GM12874 (cell line): ENCODE measurements around the gene PLET1.

ENCODE experiments used
- TF ChIP-seq, protein P1 (sequence below): IDR thresholded peaks from 2 replicates; pipeline ENCODE4 v1.5.1; 2011; ENCODE audit warnings: low read depth, mild to moderate bottlenecking, control low read depth, low read length, moderate library complexity; ENCODE audit not compliant: insufficient read depth

PLET1 gene

GRCh38 chr11:112273066-112273465, 12.4 kb upstream of the PLET1 start:
- TF ChIP-seq, protein P1, sequence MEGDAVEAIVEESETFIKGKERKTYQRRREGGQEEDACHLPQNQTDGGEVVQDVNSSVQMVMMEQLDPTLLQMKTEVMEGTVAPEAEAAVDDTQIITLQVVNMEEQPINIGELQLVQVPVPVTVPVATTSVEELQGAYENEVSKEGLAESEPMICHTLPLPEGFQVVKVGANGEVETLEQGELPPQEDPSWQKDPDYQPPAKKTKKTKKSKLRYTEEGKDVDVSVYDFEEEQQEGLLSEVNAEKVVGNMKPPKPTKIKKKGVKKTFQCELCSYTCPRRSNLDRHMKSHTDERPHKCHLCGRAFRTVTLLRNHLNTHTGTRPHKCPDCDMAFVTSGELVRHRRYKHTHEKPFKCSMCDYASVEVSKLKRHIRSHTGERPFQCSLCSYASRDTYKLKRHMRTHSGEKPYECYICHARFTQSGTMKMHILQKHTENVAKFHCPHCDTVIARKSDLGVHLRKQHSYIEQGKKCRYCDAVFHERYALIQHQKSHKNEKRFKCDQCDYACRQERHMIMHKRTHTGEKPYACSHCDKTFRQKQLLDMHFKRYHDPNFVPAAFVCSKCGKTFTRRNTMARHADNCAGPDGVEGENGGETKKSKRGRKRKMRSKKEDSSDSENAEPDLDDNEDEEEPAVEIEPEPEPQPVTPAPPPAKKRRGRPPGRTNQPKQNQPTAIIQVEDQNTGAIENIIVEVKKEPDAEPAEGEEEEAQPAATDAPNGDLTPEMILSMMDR: no peak

DNA sequence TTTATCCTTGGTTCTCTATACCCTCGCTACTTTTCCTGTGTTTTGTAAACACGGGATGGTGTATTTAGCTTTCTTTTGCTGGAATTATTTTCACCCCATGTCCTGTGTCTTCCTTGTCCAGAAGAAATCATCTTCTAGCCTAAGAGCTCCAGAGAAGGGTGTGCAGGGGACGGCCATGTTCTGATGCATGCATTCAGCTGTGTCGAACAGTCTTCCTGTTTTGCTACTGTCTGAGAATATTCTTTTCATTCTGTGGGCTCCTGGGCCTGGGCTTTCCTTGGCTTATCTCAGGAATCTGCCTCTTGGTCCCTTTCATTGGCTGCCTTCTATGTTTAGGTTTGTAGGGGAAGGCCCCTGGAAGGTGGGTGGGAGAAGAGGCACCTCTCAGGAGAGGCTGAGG, 10.6 kb upstream of the PLET1 start:
- TF ChIP-seq, protein P1: no peak

DNA sequence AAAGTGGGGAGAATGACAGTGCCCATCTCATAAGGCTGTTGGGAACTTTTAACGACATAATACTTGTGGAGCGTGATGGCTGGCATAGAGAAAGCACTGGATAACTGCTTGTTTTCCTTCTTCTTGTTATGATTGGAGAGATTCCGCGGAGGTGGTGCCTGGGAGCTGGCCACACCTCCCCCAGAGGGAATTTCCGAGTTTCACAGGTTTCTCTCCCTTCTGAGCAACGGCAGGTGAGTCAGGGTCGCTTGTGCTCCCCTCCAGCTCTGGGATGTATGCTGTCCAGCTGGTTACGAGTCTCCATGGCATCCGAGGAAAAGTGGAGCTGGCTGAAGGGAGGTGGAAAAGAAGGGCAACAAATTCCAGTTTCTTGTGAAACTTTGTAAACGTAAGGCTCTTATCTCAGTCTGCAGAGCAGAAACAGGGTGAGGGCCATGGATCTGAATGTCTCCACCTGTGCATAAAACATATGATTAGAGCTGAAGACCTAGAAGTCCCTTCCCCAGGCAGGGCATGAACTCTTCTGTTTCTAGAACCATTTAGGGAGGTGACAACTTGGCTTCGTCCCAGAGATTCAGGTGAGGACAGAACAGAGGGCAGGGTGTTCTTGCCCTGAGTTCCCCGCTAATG, 10.0 kb upstream of the PLET1 start:
- TF ChIP-seq, protein P1: no peak

DNA sequence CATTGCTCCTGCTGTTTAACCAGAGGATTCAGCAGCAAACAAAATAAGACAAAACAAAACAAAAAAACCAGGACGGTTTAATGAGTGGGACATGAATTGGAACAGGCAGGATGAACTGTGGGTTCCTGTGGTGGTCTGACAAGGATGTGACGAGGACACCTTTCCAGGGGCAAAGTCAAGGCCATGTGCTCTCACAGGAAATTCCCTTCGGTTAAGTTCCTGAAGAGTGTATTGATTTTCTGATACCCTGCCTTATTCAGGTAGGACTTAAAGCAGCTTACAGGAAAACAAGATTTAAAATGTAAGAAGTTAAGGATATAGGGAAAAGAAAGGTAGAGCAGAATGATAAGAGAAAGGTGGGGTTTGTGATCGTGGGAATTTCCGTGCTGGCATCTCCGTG, 8.5 kb upstream of the PLET1 start:
- TF ChIP-seq, protein P1: no peak

DNA sequence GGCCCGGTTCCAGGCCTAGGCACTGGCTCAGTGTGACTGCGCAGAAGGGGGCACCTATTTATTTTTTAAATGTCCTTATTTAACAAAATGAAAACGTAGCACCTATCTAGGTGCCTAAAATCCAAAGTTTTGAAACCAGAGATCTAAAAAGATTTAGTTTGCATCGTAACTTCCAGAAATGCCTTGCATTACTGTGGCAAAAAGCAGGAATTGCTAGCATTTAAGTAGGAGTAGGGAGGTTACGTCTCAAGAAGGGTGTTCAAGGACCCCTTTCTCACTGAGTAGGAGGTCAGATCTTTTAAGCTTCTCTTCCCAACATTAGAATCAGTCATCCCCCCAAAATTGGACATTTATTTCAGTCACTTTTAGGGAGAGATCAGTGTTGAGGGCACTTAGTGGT, 7.7 kb upstream of the PLET1 start:
- TF ChIP-seq, protein P1: no peak

DNA sequence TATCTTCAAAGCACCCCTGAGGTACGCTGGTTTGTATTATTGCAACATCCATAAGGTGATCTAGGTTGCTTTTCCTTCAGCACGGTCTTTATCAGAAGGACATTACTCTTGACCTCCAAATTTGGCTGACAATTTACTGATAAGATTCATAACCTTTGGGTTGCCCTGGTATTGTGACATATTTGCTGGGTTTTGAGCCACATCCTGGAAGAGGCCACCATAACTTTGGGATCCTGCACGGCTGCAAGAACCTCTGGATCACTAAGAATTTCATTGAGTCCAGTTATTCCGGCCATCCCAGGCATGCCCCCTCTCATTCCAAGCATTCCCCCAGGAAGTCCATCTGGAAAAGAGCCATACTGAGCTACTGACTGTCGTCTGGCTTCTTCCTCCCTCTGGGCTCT, 6.5 kb upstream of the PLET1 start:
- TF ChIP-seq, protein P1: no peak

DNA sequence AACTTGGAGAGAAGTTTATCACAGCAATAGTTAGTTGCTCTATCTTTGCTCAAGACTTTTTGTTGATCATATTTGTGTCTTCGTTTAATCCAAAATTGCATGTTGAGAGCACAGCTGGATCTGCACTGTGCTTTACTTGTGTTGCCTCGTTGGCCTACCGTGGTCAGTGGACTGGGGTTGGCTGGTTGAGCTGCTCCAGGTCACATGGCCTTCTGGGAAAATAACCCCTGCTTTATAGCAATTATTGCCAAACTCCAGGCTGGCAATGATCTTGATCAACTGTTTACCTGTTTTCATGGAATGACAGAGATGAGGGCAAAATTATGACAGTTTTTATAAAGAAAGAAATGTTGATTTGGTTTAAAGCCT, 5.7 kb upstream of the PLET1 start:
- TF ChIP-seq, protein P1: no peak
